KMS-11 (cell line): ENCODE measurements around the gene PIAS4.

Experiments
- H2AFZ ChIP-seq: fragments of 200-600 bp; sonication (generic); 2 replicates; pipeline ENCODE4 v1.6.1; 2016; ENCODE audit warnings: antibody characterized with exemption, mixed run types, low read depth
- H3K27ac ChIP-seq: fragments of 200-600 bp; sonication (generic); 2 replicates; pipeline ENCODE4 v1.6.1; 2016; ENCODE audit warnings: mild to moderate bottlenecking, mixed run types
- H3K27me3 ChIP-seq: fragments of 200-600 bp; sonication (generic); 2 replicates; pipeline ENCODE4 v1.6.1; 2017; ENCODE audit warnings: mild to moderate bottlenecking, low read depth, mixed run types, moderate library complexity; ENCODE audit not compliant: insufficient read depth
- H3K36me3 ChIP-seq: fragments of 200-600 bp; sonication (generic); 2 replicates; pipeline ENCODE4 v1.6.1; 2017; ENCODE audit warnings: mild to moderate bottlenecking, mixed run types; ENCODE audit not compliant: insufficient read depth
- H3K4me1 ChIP-seq: fragments of 200-600 bp; sonication (generic); 2 replicates; pipeline ENCODE4 v1.6.1; 2016; ENCODE audit warnings: mild to moderate bottlenecking, low read depth, mixed run types; ENCODE audit not compliant: poor library complexity, severe bottlenecking
- H3K4me2 ChIP-seq: fragments of 200-600 bp; sonication (generic); 2 replicates; pipeline ENCODE4 v1.7.0; 2016; ENCODE audit warnings: mild to moderate bottlenecking, mixed run types
- H3K4me3 ChIP-seq: fragments of 200-600 bp; sonication (generic); IDR thresholded peaks from 2 replicates; pipeline ENCODE4 v1.6.1; 2017; ENCODE audit warnings: low read depth, low read length, mixed read lengths; ENCODE audit not compliant: insufficient read depth
- H3K79me2 ChIP-seq: fragments of 200-600 bp; sonication (generic); 2 replicates; pipeline ENCODE4 v1.6.1; 2016; ENCODE audit warnings: low read depth, mixed run types; ENCODE audit not compliant: insufficient read depth
- H3K9ac ChIP-seq: fragments of 200-600 bp; sonication (generic); 2 replicates; pipeline ENCODE4 v1.6.1; 2016; ENCODE audit warnings: mild to moderate bottlenecking, mixed run types
- H4K20me1 ChIP-seq: fragments of 200-600 bp; sonication (generic); 2 replicates; pipeline ENCODE4 v1.6.1; 2016; ENCODE audit warnings: mild to moderate bottlenecking, mixed run types; ENCODE audit not compliant: insufficient read depth
- TF ChIP-seq, protein P1 (sequence below): fragments of 200-600 bp; sonication (generic); conservative IDR thresholded peaks from 2 replicates; pipeline ENCODE4 v1.6.1; 2017; ENCODE audit warnings: low read depth, mild to moderate bottlenecking, antibody characterized with exemption, low read length, moderate library complexity, mixed read lengths

Gene PIAS4

GRCh38 chr19:4058693-4059452, 51.3 kb downstream of the PIAS4 start:
- peaks cover 87% of the 10 kb centered on the region for H3K79me2 ChIP-seq
- no peak overlapping the region for H3K4me2 ChIP-seq
- H3K4me3 ChIP-seq, result no peak overlapping the region
- H3K27me3 ChIP-seq, result no peaks in the 10 kb centered on the region
- H3K4me1 ChIP-seq, result peaks cover 12% of the 10 kb centered on the region
- H3K9ac ChIP-seq, result no peak overlapping the region
- TF ChIP-seq, protein P1, sequence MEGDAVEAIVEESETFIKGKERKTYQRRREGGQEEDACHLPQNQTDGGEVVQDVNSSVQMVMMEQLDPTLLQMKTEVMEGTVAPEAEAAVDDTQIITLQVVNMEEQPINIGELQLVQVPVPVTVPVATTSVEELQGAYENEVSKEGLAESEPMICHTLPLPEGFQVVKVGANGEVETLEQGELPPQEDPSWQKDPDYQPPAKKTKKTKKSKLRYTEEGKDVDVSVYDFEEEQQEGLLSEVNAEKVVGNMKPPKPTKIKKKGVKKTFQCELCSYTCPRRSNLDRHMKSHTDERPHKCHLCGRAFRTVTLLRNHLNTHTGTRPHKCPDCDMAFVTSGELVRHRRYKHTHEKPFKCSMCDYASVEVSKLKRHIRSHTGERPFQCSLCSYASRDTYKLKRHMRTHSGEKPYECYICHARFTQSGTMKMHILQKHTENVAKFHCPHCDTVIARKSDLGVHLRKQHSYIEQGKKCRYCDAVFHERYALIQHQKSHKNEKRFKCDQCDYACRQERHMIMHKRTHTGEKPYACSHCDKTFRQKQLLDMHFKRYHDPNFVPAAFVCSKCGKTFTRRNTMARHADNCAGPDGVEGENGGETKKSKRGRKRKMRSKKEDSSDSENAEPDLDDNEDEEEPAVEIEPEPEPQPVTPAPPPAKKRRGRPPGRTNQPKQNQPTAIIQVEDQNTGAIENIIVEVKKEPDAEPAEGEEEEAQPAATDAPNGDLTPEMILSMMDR, result no peak
- H3K27ac ChIP-seq, result no peak overlapping the region
- H2AFZ ChIP-seq, result no peak overlapping the region
- H3K36me3 ChIP-seq, result no peaks in the 10 kb centered on the region
- peaks cover 25% of the 10 kb centered on the region; the same call in 1 of the 2 replicates for H4K20me1 ChIP-seq

DNA sequence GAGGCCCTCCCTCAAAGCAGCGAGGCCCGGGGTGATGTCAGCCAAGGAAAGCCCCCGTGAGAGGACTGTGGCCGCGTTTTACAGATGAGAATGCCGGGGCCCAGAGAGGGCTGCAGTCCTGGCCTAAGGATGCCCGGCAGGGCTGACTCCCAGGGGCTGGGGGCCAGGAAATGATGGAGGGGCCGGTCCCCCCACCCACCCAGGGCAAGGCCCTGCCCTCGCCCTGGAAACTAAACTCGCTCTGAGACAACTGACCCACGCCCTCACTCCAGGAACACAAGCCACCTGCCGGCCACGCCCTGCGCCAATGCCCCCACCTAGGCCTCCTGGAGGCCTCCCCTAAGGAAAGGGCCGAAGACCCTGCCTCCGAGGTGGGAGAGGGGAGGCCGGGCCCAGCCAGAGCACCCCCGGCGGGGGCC, 51.9 kb downstream of the PIAS4 start:
- Histone ChIP-seq H3K36me3 (no peaks in the 10 kb centered on the region), H4K20me1 (peaks cover 25% of the 10 kb centered on the region; the same call in 1 of the 2 replicates)

GRCh38 chr19:4059891-4060620, 52.5 kb downstream of the PIAS4 start:
- Histone ChIP-seq H4K20me1 (peaks cover 25% of the 10 kb centered on the region; the same call in 1 of the 2 replicates), H3K36me3 (no peaks in the 10 kb centered on the region), H2AFZ (no peak overlapping the region), H3K4me3 (no peak overlapping the region), H3K79me2 (peaks cover 95% of the 10 kb centered on the region), H3K9ac (no peak overlapping the region), H3K27ac (no peak overlapping the region), H3K27me3 (no peaks in the 10 kb centered on the region), H3K4me1 (peaks cover 12% of the 10 kb centered on the region), H3K4me2 (no peak overlapping the region)
- TF ChIP-seq, protein P1, result no peak

More for the DNA sequence above, 51.9 kb downstream of the PIAS4 start:
- Histone ChIP-seq H3K9ac (no peak overlapping the region), H2AFZ (no peak overlapping the region), H3K4me3 (no peak overlapping the region), H3K4me1 (peaks cover 12% of the 10 kb centered on the region), H3K79me2 (peaks cover 90% of the 10 kb centered on the region), H3K27me3 (no peaks in the 10 kb centered on the region), H3K4me2 (no peak overlapping the region), H3K27ac (no peak overlapping the region)
- TF ChIP-seq, protein P1, result no peak

DNA sequence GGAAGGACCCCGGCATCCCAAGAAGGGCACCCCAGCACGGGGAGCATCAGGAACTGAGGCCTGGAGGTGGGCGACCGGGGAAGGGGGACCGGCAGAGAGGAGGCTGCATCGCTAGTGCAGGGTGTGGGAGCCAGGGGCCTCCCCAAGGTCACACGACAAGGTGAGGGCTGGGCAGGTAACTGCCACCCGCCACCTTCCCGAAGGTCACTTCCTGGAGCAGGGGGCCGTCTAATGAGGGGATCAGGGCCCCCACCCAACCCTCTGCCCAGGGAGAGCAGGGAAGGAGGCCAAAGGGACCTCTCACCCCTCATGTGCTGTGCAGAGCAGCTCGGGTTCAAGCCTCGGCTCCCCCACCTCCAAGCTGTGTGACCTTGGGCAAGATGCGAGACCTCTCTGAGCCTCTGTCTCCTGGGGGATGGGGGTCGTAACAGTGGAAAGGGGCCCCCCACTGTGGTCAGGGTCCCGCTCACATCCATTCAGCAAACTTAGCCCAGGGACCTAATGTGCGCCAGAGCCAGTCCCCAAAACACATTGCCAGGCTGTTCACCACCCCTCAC, 53.2 kb downstream of the PIAS4 start:
- Histone ChIP-seq H3K4me2 (no peak overlapping the region), H3K4me3 (no peak overlapping the region), H3K79me2 (peaks cover 90% of the 10 kb centered on the region), H3K27me3 (no peaks in the 10 kb centered on the region), H3K4me1 (peaks cover 12% of the 10 kb centered on the region), H4K20me1 (peaks cover 25% of the 10 kb centered on the region; the same call in 1 of the 2 replicates), H3K27ac (no peak overlapping the region), H3K36me3 (no peaks in the 10 kb centered on the region), H3K9ac (no peak overlapping the region), H2AFZ (no peak overlapping the region)
- TF ChIP-seq, protein P1, result no peak
